Spleen (tissue), 7 donors: ENCODE measurements around the gene PARN.

ENCODE experiments used
- CTCF ChIP-seq, 11 experiments: fragments of 200-600 bp in 7 of 11; fragments of 450-650 bp in 4 of 11; sonication (generic) in 4 of 11; IDR thresholded peaks in 8 of 11; conservative IDR thresholded peaks in 3 of 11; 1 replicate in 7 of 11; 2 replicates in 4 of 11; pipeline versions ENCODE4 v1.4.0 to v1.8.0; 2016 to 2021; ENCODE audit warnings: antibody characterized with exemption in 11 of 11, inconsistent platforms in 4 of 11, mild to moderate bottlenecking in 1 of 11
- POLR2A ChIP-seq, 3 donors: fragments of 450-650 bp; IDR thresholded peaks; one replicate each; pipeline ENCODE4 v1.5.1; 2017; ENCODE audit warnings: antibody characterized with exemption in 3 of 3, mild to moderate bottlenecking in 1 of 3
- POLR2AphosphoS5 ChIP-seq, 3 donors: sonication (generic); formaldehyde crosslinking; IDR thresholded peaks; one replicate each; pipeline ENCODE4 v1.5.1; 2017; ENCODE audit warnings: antibody characterized with exemption in 3 of 3
- donor health status: DM: no; HTN: no; CAD: no; lungs with moderate emphysema.
- donor health status: DM: no; HTN: no; CAD: no.
- donor health status: DM: no; HTN: no; CAD: no.

DNA sequence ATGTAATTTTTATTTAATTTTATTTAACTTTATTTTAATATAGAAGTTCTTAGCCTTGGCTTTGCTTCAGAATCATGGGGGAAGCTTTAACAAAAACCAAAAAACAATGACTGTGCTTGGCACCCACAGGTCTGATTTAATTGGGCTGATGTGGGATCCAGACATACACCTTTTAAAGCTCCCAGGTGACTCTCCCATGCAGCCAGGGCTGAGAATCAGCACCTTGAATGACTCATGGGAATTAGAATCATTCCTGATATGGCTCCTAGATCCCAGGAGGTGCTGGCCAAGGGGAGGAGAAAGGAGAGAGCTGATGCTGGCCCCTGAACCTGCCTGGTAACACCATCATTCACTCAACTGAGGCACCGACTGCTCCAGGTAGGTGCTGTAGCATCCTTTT, 240.7 kb downstream of the PARN start:
- TF ChIP-seq CTCF (IDR thresholded peaks at IDR 0.05 in 8 of 11, conservative IDR thresholded peaks at IDR 0.05 in 3 of 11) = no peak
- no peak for TF ChIP-seq POLR2AphosphoS5 (IDR thresholded peaks at IDR 0.05)
- TF ChIP-seq POLR2A (IDR thresholded peaks at IDR 0.05) = no peak
